ACHN (cell line): ENCODE results near the gene KRTAP27-1.

Source experiments
- DNase-seq: peaks from one replicate; pipeline ENCODE4 v3.0.0-alpha.2; 2015
- in situ Hi-C: cut with HindIII; loops from 2 replicates; pipeline ENCODE4 v1.10.0; 2017; ENCODE audit warnings: low sequenced_read_pairs, low pct_ligation_motif_present, low pct_unique_long_range_greater_than_20kb

Gene KRTAP27-1

GRCh38 chr21:30337276-30337744 lies at the start of gene KRTAP27-1:
KRTAP27-1 (minus strand) TSS chr21:30337694; CDS start chr21:30337668, 26 bp downstream.
- in situ Hi-C loops: no loop called here
- no peak for DNase-seq

- no peak for DNase-seq
- in situ Hi-C loops: no loop called here
These were observed 44.7 kb upstream of the KRTAP27-1 start for GRCh38 chr21:30382201-30382600.

GRCh38 chr21:30372139-30372770 lies 34.8 kb upstream of the KRTAP27-1 start, which contains the start of gene KRTAP13-2:
KRTAP13-2 (minus strand) TSS chr21:30372271; CDS start chr21:30372213, 58 bp downstream.
- no peak for DNase-seq
- in situ Hi-C loops: no loop called here

- in situ Hi-C loops: no loop called here
- DNase-seq: no peak
These were observed 18.4 kb upstream of the KRTAP27-1 start for GRCh38 chr21:30355906-30356305.

- DNase-seq: no peak
These were observed 17.0 kb upstream of the KRTAP27-1 start for GRCh38 chr21:30354308-30355005.

GRCh38 chr21:30351534-30351933 lies 14.0 kb upstream of the KRTAP27-1 start:
- DNase-seq: no peak
- in situ Hi-C loops: no loop called here

More at GRCh38 chr21:30354308-30355005, 17.0 kb upstream of the KRTAP27-1 start:
- in situ Hi-C loops: no loop called here

GRCh38 chr21:30349572-30349971 lies 12.1 kb upstream of the KRTAP27-1 start:
- DNase-seq: no peak
- in situ Hi-C loops: no loop called here

- no peak for DNase-seq
- in situ Hi-C loops: no loop called here
These were observed 11.0 kb upstream of the KRTAP27-1 start, which contains the start of gene KRTAP23-1 for GRCh38 chr21:30348506-30348905. KRTAP23-1 (minus strand) TSS chr21:30348606; CDS start chr21:30348606, 0 bp downstream.

- DNase-seq: no peak
- in situ Hi-C loops: no loop called here
These were observed 7.5 kb upstream of the KRTAP27-1 start for GRCh38 chr21:30345014-30345413.

GRCh38 chr21:30340714-30341573 lies 3.5 kb upstream of the KRTAP27-1 start:
- peak; percentile 29 for DNase-seq
- in situ Hi-C loops: no loop called here

GRCh38 chr21:30338717-30339116 lies 1.2 kb upstream of the KRTAP27-1 start:
- DNase-seq: no peak
- in situ Hi-C loops: no loop called here

- DNase-seq: no peak
- in situ Hi-C loops: no loop called here
These were observed 278 bp upstream of the KRTAP27-1 start for GRCh38 chr21:30337772-30338171.

- in situ Hi-C loops: no loop called here
- no peak for DNase-seq
These were observed 898 bp downstream of the KRTAP27-1 start for GRCh38 chr21:30336596-30336995.

- in situ Hi-C loops: no loop called here
These were observed 3.8 kb downstream of the KRTAP27-1 start for GRCh38 chr21:30333736-30334135.

GRCh38 chr21:30332681-30333080 lies 4.8 kb downstream of the KRTAP27-1 start:
- DNase-seq: no peak
- in situ Hi-C loops: no loop called here

More at GRCh38 chr21:30333736-30334135, 3.8 kb downstream of the KRTAP27-1 start:
- DNase-seq: no peak

GRCh38 chr21:30329203-30329875 lies 8.2 kb downstream of the KRTAP27-1 start:
- in situ Hi-C loops: no loop called here

GRCh38 chr21:30326390-30326789 lies 11.1 kb downstream of the KRTAP27-1 start:
- DNase-seq: no peak
- in situ Hi-C loops: no loop called here

More at GRCh38 chr21:30329203-30329875, 8.2 kb downstream of the KRTAP27-1 start:
- DNase-seq: no peak

- in situ Hi-C loops: no loop called here
- no peak for DNase-seq
These were observed 17.3 kb downstream of the KRTAP27-1 start, which contains the start of gene KRTAP26-1 for GRCh38 chr21:30320215-30320614. KRTAP26-1 (minus strand) TSS chr21:30320315; CDS start chr21:30320035, 280 bp downstream.
